ENCODE data around the gene FMOD.

GRCh38 chr1:203323587-203323986 lies 27.3 kb downstream of the FMOD start:
- TF ChIP-seq, protein P1, sequence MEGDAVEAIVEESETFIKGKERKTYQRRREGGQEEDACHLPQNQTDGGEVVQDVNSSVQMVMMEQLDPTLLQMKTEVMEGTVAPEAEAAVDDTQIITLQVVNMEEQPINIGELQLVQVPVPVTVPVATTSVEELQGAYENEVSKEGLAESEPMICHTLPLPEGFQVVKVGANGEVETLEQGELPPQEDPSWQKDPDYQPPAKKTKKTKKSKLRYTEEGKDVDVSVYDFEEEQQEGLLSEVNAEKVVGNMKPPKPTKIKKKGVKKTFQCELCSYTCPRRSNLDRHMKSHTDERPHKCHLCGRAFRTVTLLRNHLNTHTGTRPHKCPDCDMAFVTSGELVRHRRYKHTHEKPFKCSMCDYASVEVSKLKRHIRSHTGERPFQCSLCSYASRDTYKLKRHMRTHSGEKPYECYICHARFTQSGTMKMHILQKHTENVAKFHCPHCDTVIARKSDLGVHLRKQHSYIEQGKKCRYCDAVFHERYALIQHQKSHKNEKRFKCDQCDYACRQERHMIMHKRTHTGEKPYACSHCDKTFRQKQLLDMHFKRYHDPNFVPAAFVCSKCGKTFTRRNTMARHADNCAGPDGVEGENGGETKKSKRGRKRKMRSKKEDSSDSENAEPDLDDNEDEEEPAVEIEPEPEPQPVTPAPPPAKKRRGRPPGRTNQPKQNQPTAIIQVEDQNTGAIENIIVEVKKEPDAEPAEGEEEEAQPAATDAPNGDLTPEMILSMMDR (IDR thresholded peaks at IDR 0.05), result no peak
- no peak for TF ChIP-seq EP300 (IDR thresholded peaks at IDR 0.05)
- no peak for TF ChIP-seq POLR2A (IDR thresholded peaks at IDR 0.05)
